ENCODE data around the gene IFNA16. TPM values are rescaled to one million over a fixed set of nuclear protein-coding genes. Genes with fewer than 3 reads are reported as not detected.
"Not testable (repeated sequence)": the region's sequence is repeated elsewhere in the genome, so short reads cannot be mapped to it uniquely, and the experiment has no call there.

The IFNA16 gene
- total RNA-seq, 2 experiments from 2014 or later = not detected

- H3K4me3 Mint-ChIP-seq = no peak overlapping the region
Observed at GRCh38 chr9:21174671-21175070, 42.4 kb downstream of the IFNA16 start.

GRCh38 chr9:21172156-21172555, 45.0 kb downstream of the IFNA16 start:
- ATAC-seq (ENCODE audit: poor library complexity) (no peak), DNase-seq (no peak)
- Mint-ChIP-seq H3K4me1 (ENCODE audit: low read depth) (no peaks in the 10 kb centered on the region), H3K4me3 (no peak overlapping the region), H3K27me3 (peaks cover 6% of the 10 kb centered on the region), H3K36me3 (ENCODE audit: low read depth) (no peaks in the 10 kb centered on the region), H3K9me3 (no peaks in the 10 kb centered on the region), H3K27ac (no peak overlapping the region)
- TF ChIP-seq CTCF (IDR thresholded peaks at IDR 0.05) = no peak
- Histone ChIP-seq H3K27ac (ENCODE audit: low read depth in 1 of 2, low read length in 2 of 2) (no peak overlapping the region), H3K4me1 (ENCODE audit: insufficient read depth, low read length) (no peaks in the 10 kb centered on the region), H3K4me3 (ENCODE audit: low read length) (no peak overlapping the region), H3K27me3 (ENCODE audit: control insufficient read depth in 1 of 2, insufficient read depth in 2 of 2, low read length in 2 of 2) (no peaks in the 10 kb centered on the region), H3K36me3 (ENCODE audit: insufficient read depth, low read length) (no peaks in the 10 kb centered on the region), H3K9me3 (ENCODE audit: control insufficient read depth in 1 of 2, insufficient read depth in 1 of 2, low read length in 2 of 2) (no peaks in the 10 kb centered on the region)
- POLR2A ChIA-PET = no interaction called here
- intact Hi-C loops (cut with DNase I, micrococcal nuclease) = no loop called here
- CTCF ChIA-PET = no interaction called here

More at GRCh38 chr9:21174671-21175070, 42.4 kb downstream of the IFNA16 start:
- Mint-ChIP-seq H3K4me1 (ENCODE audit: low read depth) (no peaks in the 10 kb centered on the region), H3K36me3 (ENCODE audit: low read depth) (no peaks in the 10 kb centered on the region), H3K27ac (no peak overlapping the region), H3K9me3 (no peaks in the 10 kb centered on the region), H3K27me3 (no peaks in the 10 kb centered on the region)
- ATAC-seq (ENCODE audit: poor library complexity) (no peak), DNase-seq (no peak)
- no peak overlapping the region for H3K4me3 ChIP-seq (ENCODE audit: low read length)
- no peaks in the 10 kb centered on the region for H3K4me1 ChIP-seq (ENCODE audit: insufficient read depth, low read length)
- TF ChIP-seq CTCF (IDR thresholded peaks at IDR 0.05) = no peak
- no peaks in the 10 kb centered on the region for H3K9me3 ChIP-seq (ENCODE audit: control insufficient read depth in 1 of 2, insufficient read depth in 1 of 2, low read length in 2 of 2)
- no peaks in the 10 kb centered on the region for H3K36me3 ChIP-seq (ENCODE audit: insufficient read depth, low read length)
- H3K27me3 ChIP-seq (ENCODE audit: control insufficient read depth in 1 of 2, insufficient read depth in 2 of 2, low read length in 2 of 2) = no peaks in the 10 kb centered on the region
- no peak overlapping the region for H3K27ac ChIP-seq (ENCODE audit: low read depth in 1 of 2, low read length in 2 of 2)
- intact Hi-C loops (cut with DNase I, micrococcal nuclease) = no loop called here
- CTCF ChIA-PET = interaction anchor here (1.3 kb wide), 1 partner anchor 8 kb away, joined by 6 read pairs; no protein-coding TSS in a partner anchor
- POLR2A ChIA-PET = no interaction called here

DNA sequence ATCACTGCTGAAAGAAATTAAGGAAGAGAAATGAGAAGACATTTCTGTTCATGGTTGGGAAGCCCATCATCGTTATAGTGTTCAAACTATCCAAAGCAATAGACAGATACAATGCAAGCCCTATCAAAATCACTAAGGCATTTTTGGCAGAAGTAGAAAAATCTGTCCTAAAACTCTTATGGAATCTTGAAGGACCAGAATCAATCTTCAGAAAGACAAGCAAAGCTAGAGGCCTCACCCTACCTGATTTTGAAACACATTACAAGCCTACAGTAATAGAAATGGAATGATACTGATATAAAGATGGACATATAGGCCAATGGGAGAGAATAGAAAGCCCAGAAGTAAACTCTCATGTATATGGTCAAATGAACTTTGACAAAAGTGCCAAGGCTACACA, 45.8 kb downstream of the IFNA16 start:
- TF ChIP-seq CTCF (IDR thresholded peaks at IDR 0.05) = no peak
- peaks cover 6% of the 10 kb centered on the region for H3K27me3 Mint-ChIP-seq
- H3K4me1 Mint-ChIP-seq (ENCODE audit: low read depth) = no peaks in the 10 kb centered on the region
- intact Hi-C loops (cut with DNase I, micrococcal nuclease) = no loop called here
- H3K27ac Mint-ChIP-seq = no peak overlapping the region
- H3K27ac ChIP-seq (ENCODE audit: low read depth in 1 of 2, low read length in 2 of 2) = no peak overlapping the region
- ChIA-PET POLR2A (no interaction called here), CTCF (no interaction called here)
- no peaks in the 10 kb centered on the region for H3K27me3 ChIP-seq (ENCODE audit: control insufficient read depth in 1 of 2, insufficient read depth in 2 of 2, low read length in 2 of 2)
- no peak for DNase-seq
- H3K4me3 Mint-ChIP-seq = no peak overlapping the region
- no peaks in the 10 kb centered on the region for H3K9me3 ChIP-seq (ENCODE audit: control insufficient read depth in 1 of 2, insufficient read depth in 1 of 2, low read length in 2 of 2)
- no peak for ATAC-seq (ENCODE audit: poor library complexity)
- H3K4me1 ChIP-seq (ENCODE audit: insufficient read depth, low read length) = no peaks in the 10 kb centered on the region
- no peaks in the 10 kb centered on the region for H3K36me3 ChIP-seq (ENCODE audit: insufficient read depth, low read length)
- no peaks in the 10 kb centered on the region for H3K36me3 Mint-ChIP-seq (ENCODE audit: low read depth)
- no peak overlapping the region for H3K4me3 ChIP-seq (ENCODE audit: low read length)
- no peaks in the 10 kb centered on the region for H3K9me3 Mint-ChIP-seq

GRCh38 chr9:21166560-21166959, 50.6 kb downstream of the IFNA16 start, which contains the start of gene IFNA21:
Gene IFNA21, minus strand, starts transcription at chr9:21166660. Its CDS starts 48 bp downstream, at chr9:21166612.
- H3K9me3 Mint-ChIP-seq; H3K27ac ChIP-seq (ENCODE audit: low read depth in 1 of 2, low read length in 2 of 2); H3K36me3 Mint-ChIP-seq (ENCODE audit: low read depth); H3K4me3 Mint-ChIP-seq; H3K9me3 ChIP-seq (ENCODE audit: control insufficient read depth in 1 of 2, insufficient read depth in 1 of 2, low read length in 2 of 2); POLR2A ChIA-PET; H3K27me3 ChIP-seq (ENCODE audit: control insufficient read depth in 1 of 2, insufficient read depth in 2 of 2, low read length in 2 of 2); H3K36me3 ChIP-seq (ENCODE audit: insufficient read depth, low read length); DNase-seq; H3K27ac Mint-ChIP-seq; H3K4me1 ChIP-seq (ENCODE audit: insufficient read depth, low read length); ATAC-seq (ENCODE audit: poor library complexity); H3K4me3 ChIP-seq (ENCODE audit: low read length); H3K27me3 Mint-ChIP-seq: not testable (repeated sequence)
- CTCF ChIA-PET = interaction anchor here (0.6 kb wide), 1 partner anchor 29 kb away, joined by 3 read pairs; no protein-coding TSS in a partner anchor
- H3K4me1 Mint-ChIP-seq (ENCODE audit: low read depth) = peaks cover 19% of the 10 kb centered on the region
- intact Hi-C loops (cut with DNase I, micrococcal nuclease) = loop anchor here in 1 of 2 experiments (2.0 kb wide), 1 partner anchor 74 kb away; the partner anchor contains the start of gene IFNA14

All from CD4-positive, alpha-beta T cell (primary cell).